Measurements from ENCODE around the gene PLEKHA7. TPM values are rescaled to one million over a fixed set of nuclear protein-coding genes. Genes with fewer than 3 reads are reported as not detected.

Gene PLEKHA7
- total RNA-seq, 2 donors from 2014 or later, result 17.5 to 21.9 TPM

- Mint-ChIP-seq H3K9me3 (peaks cover 11% of the 10 kb centered on the region), H3K4me3 (no peak overlapping the region), H3K27ac (peak overlapping the region; percentile 77), H3K36me3 (ENCODE audit: low read depth) (peaks cover under 1% of the 10 kb centered on the region), H3K4me1 (peaks cover 55% of the 10 kb centered on the region), H3K27me3 (ENCODE audit: insufficient read depth) (no peaks in the 10 kb centered on the region)
- DNase-seq, result peak; percentile 82
- Histone ChIP-seq H3K4me3 (ENCODE audit: low read length) (peak overlapping the region; percentile 41), H3K27me3 (ENCODE audit: control insufficient read depth, insufficient read depth, low read length, poor library complexity, severe bottlenecking) (no peaks in the 10 kb centered on the region), H3K27ac (ENCODE audit: low read depth, low read length) (no peak overlapping the region), H3K9ac (ENCODE audit: extremely low read depth, low read length, poor library complexity, severe bottlenecking) (no peak overlapping the region), H3K36me3 (ENCODE audit: control insufficient read depth, insufficient read depth, low read length) (no peaks in the 10 kb centered on the region), H3K4me1 (ENCODE audit: control insufficient read depth, insufficient read depth, low read length) (peaks cover 33% of the 10 kb centered on the region), H3K9me3 (ENCODE audit: control insufficient read depth, low read length) (no peaks in the 10 kb centered on the region)
- TF ChIP-seq CTCF (conservative IDR thresholded peaks at IDR 0.05), result peak; percentile 50
- 88 to 92% methylated on average over 3 of the region's 3 CpGs for WGBS, 2 experiments (ENCODE audit: insufficient coverage in 1 of 2, insufficient read length in 1 of 2)
Measured at GRCh38 chr11:16883174-16883573, 131.0 kb downstream of the PLEKHA7 start.

- 79 to 84% methylated on average over 3 of the region's 3 CpGs for WGBS, 2 experiments (ENCODE audit: insufficient coverage in 1 of 2, insufficient read length in 1 of 2)
- no peak overlapping the region for H3K27ac ChIP-seq (ENCODE audit: low read depth, low read length)
- no peak overlapping the region for H3K4me3 Mint-ChIP-seq
Measured at GRCh38 chr11:16881766-16882165, 132.4 kb downstream of the PLEKHA7 start.

GRCh38 chr11:16881074-16881709, 133.0 kb downstream of the PLEKHA7 start:
- peak; percentile 83 for DNase-seq

More at GRCh38 chr11:16881766-16882165, 132.4 kb downstream of the PLEKHA7 start:
- no peaks in the 10 kb centered on the region for H3K27me3 Mint-ChIP-seq (ENCODE audit: insufficient read depth)
- H3K4me1 Mint-ChIP-seq, result peaks cover 69% of the 10 kb centered on the region
- Histone ChIP-seq H3K27me3 (ENCODE audit: control insufficient read depth, insufficient read depth, low read length, poor library complexity, severe bottlenecking) (no peaks in the 10 kb centered on the region), H3K9ac (ENCODE audit: extremely low read depth, low read length, poor library complexity, severe bottlenecking) (no peak overlapping the region), H3K4me3 (ENCODE audit: low read length) (no peak overlapping the region), H3K4me1 (ENCODE audit: control insufficient read depth, insufficient read depth, low read length) (peaks cover 39% of the 10 kb centered on the region), H3K9me3 (ENCODE audit: control insufficient read depth, low read length) (no peaks in the 10 kb centered on the region), H3K36me3 (ENCODE audit: control insufficient read depth, insufficient read depth, low read length) (no peaks in the 10 kb centered on the region)
- no peak for TF ChIP-seq CTCF (conservative IDR thresholded peaks at IDR 0.05)
- H3K36me3 Mint-ChIP-seq (ENCODE audit: low read depth), result no peaks in the 10 kb centered on the region
- no peak for DNase-seq
- H3K27ac Mint-ChIP-seq, result no peak overlapping the region
- H3K9me3 Mint-ChIP-seq, result peaks cover 3% of the 10 kb centered on the region

More at GRCh38 chr11:16881074-16881709, 133.0 kb downstream of the PLEKHA7 start:
- no peak overlapping the region for H3K9ac ChIP-seq (ENCODE audit: extremely low read depth, low read length, poor library complexity, severe bottlenecking)
- TF ChIP-seq CTCF (conservative IDR thresholded peaks at IDR 0.05), result peak; percentile 68
- H3K4me1 Mint-ChIP-seq, result peaks cover 75% of the 10 kb centered on the region
- peak overlapping the region; percentile 42 for H3K27ac Mint-ChIP-seq
- H3K9me3 Mint-ChIP-seq, result no peaks in the 10 kb centered on the region
- H3K36me3 ChIP-seq (ENCODE audit: control insufficient read depth, insufficient read depth, low read length), result no peaks in the 10 kb centered on the region
- no peaks in the 10 kb centered on the region for H3K27me3 Mint-ChIP-seq (ENCODE audit: insufficient read depth)
- H3K36me3 Mint-ChIP-seq (ENCODE audit: low read depth), result no peaks in the 10 kb centered on the region
- no peak overlapping the region for H3K4me3 Mint-ChIP-seq
- H3K4me3 ChIP-seq (ENCODE audit: low read length), result no peak overlapping the region
- H3K9me3 ChIP-seq (ENCODE audit: control insufficient read depth, low read length), result no peaks in the 10 kb centered on the region
- H3K27ac ChIP-seq (ENCODE audit: low read depth, low read length), result no peak overlapping the region
- peaks cover 41% of the 10 kb centered on the region for H3K4me1 ChIP-seq (ENCODE audit: control insufficient read depth, insufficient read depth, low read length)
- 60 to 78% methylated on average over 7 to 8 of the region's 8 CpGs for WGBS, 2 experiments (ENCODE audit: insufficient coverage in 1 of 2, insufficient read length in 1 of 2)
- no peaks in the 10 kb centered on the region for H3K27me3 ChIP-seq (ENCODE audit: control insufficient read depth, insufficient read depth, low read length, poor library complexity, severe bottlenecking)
